Endodermal cell (in vitro differentiated cells): Measurements from ENCODE around the gene KIF2B. TPM values are rescaled to one million over a fixed set of nuclear protein-coding genes. Genes with fewer than 3 reads are reported as not detected.

Experiments used
- DNase-seq: peaks from one replicate; pipeline ENCODE4 v3.0.0-alpha.2; 2017
- H3K27ac ChIP-seq: 2 replicates; pipeline ENCODE4 v1.5.1; 2013; ENCODE audit warnings: mild to moderate bottlenecking, low read depth, low read length, moderate library complexity
- H3K27me3 ChIP-seq: 2 replicates; pipeline ENCODE4 v1.6.1; 2013; ENCODE audit warnings: mild to moderate bottlenecking, low read length, moderate library complexity; ENCODE audit not compliant: insufficient read depth, control insufficient read depth, poor library complexity, severe bottlenecking
- H3K36me3 ChIP-seq: 2 replicates; pipeline ENCODE4 v1.7.0; 2013; ENCODE audit warnings: mild to moderate bottlenecking, low read length, moderate library complexity; ENCODE audit not compliant: control insufficient read depth, insufficient read depth
- H3K4me1 ChIP-seq: one replicate; pipeline ENCODE4 v1.7.0; 2013; ENCODE audit warnings: low read length; ENCODE audit not compliant: control insufficient read depth, insufficient read depth
- H3K4me3 ChIP-seq: 2 replicates; pipeline ENCODE4 v1.5.1; 2013; ENCODE audit warnings: mild to moderate bottlenecking, low read length, moderate library complexity
- H3K9ac ChIP-seq: 2 replicates; pipeline ENCODE4 v1.6.1; 2013; ENCODE audit warnings: mild to moderate bottlenecking, low read length, moderate library complexity; ENCODE audit not compliant: poor library complexity, severe bottlenecking; ENCODE audit errors: extremely low read depth
- H3K9me3 ChIP-seq: 2 replicates; pipeline ENCODE4 v1.6.1; 2013; ENCODE audit warnings: mild to moderate bottlenecking, low read length, moderate library complexity; ENCODE audit not compliant: control insufficient read depth
- H3K27ac Mint-ChIP-seq: 2 replicates; pipeline ENCODE4 v1.8.0; 2020; ENCODE audit warnings: mixed read lengths
- H3K27me3 Mint-ChIP-seq: 2 replicates; pipeline ENCODE4 v1.8.0; 2021; ENCODE audit warnings: mild to moderate bottlenecking, mixed read lengths; ENCODE audit not compliant: insufficient read depth
- H3K36me3 Mint-ChIP-seq: 2 replicates; pipeline ENCODE4 v1.8.0; 2020; ENCODE audit warnings: low read depth, mixed read lengths
- H3K4me1 Mint-ChIP-seq: 2 replicates; pipeline ENCODE4 v1.8.0; 2020; ENCODE audit warnings: mixed read lengths
- H3K4me3 Mint-ChIP-seq: 2 replicates; pipeline ENCODE4 v1.8.0; 2020; ENCODE audit warnings: mild to moderate bottlenecking, moderate library complexity, mixed read lengths
- H3K9me3 Mint-ChIP-seq: 2 replicates; pipeline ENCODE4 v1.8.0; 2020; ENCODE audit warnings: mild to moderate bottlenecking, mixed read lengths
- CTCF ChIP-seq: fragments of 200-600 bp; sonication (generic); conservative IDR thresholded peaks from 2 replicates; pipeline ENCODE4 v1.5.0; 2021; ENCODE audit warnings: antibody characterized with exemption, mild to moderate bottlenecking
- WGBS, 2 experiments: methylation state at CpG; one replicate each; pipeline versions ENCODE4 v1.1.5 to v1.1.7; 2013; ENCODE audit warnings: missing lambda C conversion rate in 2 of 2, mixed read lengths in 1 of 2; ENCODE audit not compliant: insufficient coverage in 1 of 2, insufficient read length in 1 of 2; 5-methylcytosine and 5-hydroxymethylcytosine counted together
- total RNA-seq, 2 donors: library from RNA; stranded (reverse); fragmentation: NEBNext Ultra II Directional in 1 of 2; extraction: Animal tissue kit (Norgen Biotek cat#: 25700) in 1 of 2; gene quantifications; 2 replicates in 1 of 2; 3 replicates in 1 of 2; pipeline ENCODE4 v1.2.1, GENCODE V29; 2021

KIF2B gene
- total RNA-seq, 2 donors from 2014 or later: not detected

GRCh38 chr17:53806473-53806872 is 16.3 kb upstream of the KIF2B start:
- Mint-ChIP-seq H3K27me3 (no peaks in the 10 kb centered on the region), H3K4me3 (no peak overlapping the region), H3K4me1 (peaks cover 10% of the 10 kb centered on the region), H3K36me3 (no peaks in the 10 kb centered on the region), H3K27ac (no peak overlapping the region), H3K9me3 (peaks cover 6% of the 10 kb centered on the region)
- no peak for DNase-seq
- no peak overlapping the region for H3K27ac ChIP-seq
- H3K27me3 ChIP-seq: no peaks in the 10 kb centered on the region
- no peaks in the 10 kb centered on the region for H3K36me3 ChIP-seq
- no peak overlapping the region for H3K4me3 ChIP-seq
- H3K4me1 ChIP-seq: peaks cover 5% of the 10 kb centered on the region
- no peak for TF ChIP-seq CTCF
- H3K9ac ChIP-seq: no peak overlapping the region
- no peaks in the 10 kb centered on the region for H3K9me3 ChIP-seq

DNA sequence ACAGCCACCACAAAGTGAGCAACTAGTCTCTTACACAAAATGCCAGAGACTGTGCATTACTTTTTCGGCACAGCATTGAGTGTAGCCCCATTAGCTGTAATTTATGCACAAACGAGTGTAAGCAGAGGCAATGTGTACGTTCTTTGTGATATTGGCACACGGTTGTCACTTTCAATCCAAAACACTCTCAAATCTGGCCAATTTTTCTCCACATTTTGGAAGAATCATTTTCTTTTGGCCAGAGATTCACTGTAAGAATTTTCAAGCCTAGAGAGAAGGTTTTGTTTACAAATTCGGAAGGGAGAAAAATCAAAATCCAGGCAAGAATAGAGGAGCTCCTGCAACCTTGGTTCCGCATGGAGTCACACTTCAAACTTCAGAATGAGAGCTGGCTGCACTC is 15.4 kb upstream of the KIF2B start:
- Histone ChIP-seq H3K9ac (no peak overlapping the region), H3K27me3 (no peaks in the 10 kb centered on the region), H3K4me3 (no peak overlapping the region), H3K4me1 (no peaks in the 10 kb centered on the region), H3K27ac (no peak overlapping the region), H3K36me3 (no peaks in the 10 kb centered on the region), H3K9me3 (no peaks in the 10 kb centered on the region)
- H3K4me3 Mint-ChIP-seq: no peak overlapping the region
- H3K27ac Mint-ChIP-seq: no peak overlapping the region
- H3K9me3 Mint-ChIP-seq: peaks cover 7% of the 10 kb centered on the region
- H3K27me3 Mint-ChIP-seq: no peaks in the 10 kb centered on the region
- no peaks in the 10 kb centered on the region for H3K36me3 Mint-ChIP-seq
- no peak for TF ChIP-seq CTCF
- DNase-seq: no peak
- WGBS, 2 experiments: 89 to 95% methylated on average over 6 of the region's 6 CpGs
- H3K4me1 Mint-ChIP-seq: peaks cover 6% of the 10 kb centered on the region

DNA sequence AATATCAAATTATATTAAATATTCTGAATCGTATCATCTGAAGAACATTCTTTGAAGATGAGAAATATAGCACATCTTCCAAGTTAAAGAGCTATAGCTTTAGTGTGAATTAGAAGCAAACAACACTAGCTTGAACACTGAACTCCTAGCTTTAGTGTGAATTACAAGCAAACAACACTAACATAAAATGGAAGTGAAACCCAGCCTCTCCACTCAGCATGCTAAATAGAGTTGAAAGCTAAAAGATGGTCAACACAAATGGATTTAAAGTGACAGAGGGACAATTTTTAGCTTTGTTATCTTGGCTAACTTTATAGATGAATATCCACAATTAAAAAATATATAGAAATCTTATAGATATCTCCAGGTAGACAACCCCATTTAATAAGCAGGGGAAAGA is 4.5 kb upstream of the KIF2B start:
- Histone ChIP-seq H3K27ac (no peak overlapping the region), H3K36me3 (no peaks in the 10 kb centered on the region), H3K9me3 (no peaks in the 10 kb centered on the region), H3K4me1 (no peaks in the 10 kb centered on the region), H3K27me3 (no peaks in the 10 kb centered on the region), H3K9ac (no peak overlapping the region), H3K4me3 (no peak overlapping the region)
- H3K27ac Mint-ChIP-seq: no peak overlapping the region
- peaks cover 24% of the 10 kb centered on the region for H3K4me1 Mint-ChIP-seq
- DNase-seq: no peak
- TF ChIP-seq CTCF: no peak
- no CpG with 5 or more reads among the region's 1 CpG for WGBS, 2 experiments
- peaks cover 4% of the 10 kb centered on the region for H3K9me3 Mint-ChIP-seq
- H3K27me3 Mint-ChIP-seq: no peaks in the 10 kb centered on the region
- H3K36me3 Mint-ChIP-seq: no peaks in the 10 kb centered on the region
- H3K4me3 Mint-ChIP-seq: no peak overlapping the region
